ENCODE measurements around the gene NEURL1B. TPM values are rescaled to one million over a fixed set of nuclear protein-coding genes. Genes with fewer than 3 reads are reported as not detected.

The NEURL1B gene
- total and polyA plus RNA-seq, 4 experiments from 2014 or later = 0.02 to 0.20 (median 0.08) TPM; not detected in 1

DNA sequence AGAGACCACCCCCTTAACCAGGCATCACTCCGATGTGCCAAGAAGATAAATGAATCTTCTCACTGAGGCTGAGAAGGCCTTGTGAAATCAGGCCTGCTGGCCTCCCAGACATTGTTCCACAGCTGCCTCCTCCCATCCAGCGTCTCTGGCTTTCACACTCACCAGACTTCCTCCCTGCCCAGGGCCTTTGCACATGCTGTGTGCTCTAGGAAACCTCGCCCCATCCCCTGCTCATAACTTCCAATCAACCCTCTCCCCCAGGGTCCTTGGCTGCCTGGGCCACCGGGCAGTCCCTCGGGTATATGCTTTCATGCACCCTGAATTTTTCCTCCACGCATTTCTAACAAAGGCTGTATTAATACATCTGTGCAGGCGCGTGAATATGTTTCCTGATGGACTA, 71.5 kb downstream of the NEURL1B start:
- H3K36me3 ChIP-seq (ENCODE audit: insufficient read depth, low read length) = no peaks in the 10 kb centered on the region
- no peak for DNase-seq
- ChIA-PET CTCF (ENCODE audit: partially characterized antibody) (interaction anchor here (1.0 to 11.7 kb wide), 17 partner anchors 8 to 249 kb away, joined by 3 to 547 read pairs (median 5); partner anchors contain the start of gene DUSP1), POLR2A (ENCODE audit: partially characterized antibody) (interaction anchor here (2.2 to 4.1 kb wide), 2 partner anchors 52 to 59 kb away, joined by 5 to 86 read pairs; partner anchors contain the start of gene DUSP1)
- Mint-ChIP-seq H3K27me3 (peaks cover 13 to 19% of the 10 kb centered on the region in 2 donors), H3K36me3 (no peaks in the 10 kb centered on the region), H3K9me3 (no peaks in the 10 kb centered on the region), H3K4me3 (no peak overlapping the region), H3K4me1 (peaks cover 15 to 22% (median 17%) of the 10 kb centered on the region in 4 donors), H3K27ac (peak overlapping the region in 2 of 7 donors; percentile 6 to 52)
- no peak overlapping the region for H3K4me3 ChIP-seq (ENCODE audit: low read length in 2 of 2)
- intact Hi-C loops (cut with micrococcal nuclease) = loop anchor here (1.0 to 5.0 kb wide), 5 partner anchors 200 to 492 kb away; partner anchors contain the start of genes BNIP1 and RPL26L1
- H3K27ac ChIP-seq (ENCODE audit: low read depth, low read length) = no peak overlapping the region
- no peaks in the 10 kb centered on the region for H3K27me3 ChIP-seq (ENCODE audit: insufficient read depth, low read length)
- peaks cover 11% of the 10 kb centered on the region for H3K4me1 ChIP-seq (ENCODE audit: insufficient read depth, low read length)
- H3K9me3 ChIP-seq (ENCODE audit: control insufficient read depth in 1 of 2, low read length in 2 of 2) = no peaks in the 10 kb centered on the region

GRCh38 chr5:172713113-172713808, 72.2 kb downstream of the NEURL1B start:
- Histone ChIP-seq H3K27me3 (ENCODE audit: insufficient read depth, low read length) (no peaks in the 10 kb centered on the region), H3K9me3 (ENCODE audit: control insufficient read depth in 1 of 2, low read length in 2 of 2) (no peaks in the 10 kb centered on the region), H3K4me1 (ENCODE audit: insufficient read depth, low read length) (peaks cover 11% of the 10 kb centered on the region), H3K4me3 (ENCODE audit: low read length in 2 of 2) (no peak overlapping the region), H3K27ac (ENCODE audit: low read depth, low read length) (no peak overlapping the region), H3K36me3 (ENCODE audit: insufficient read depth, low read length) (no peaks in the 10 kb centered on the region)
- Mint-ChIP-seq H3K27ac (peak overlapping the region in 3 of 7 donors; percentile 52 to 68 (median 56)), H3K4me1 (peaks cover 15 to 22% (median 17%) of the 10 kb centered on the region in 4 donors), H3K9me3 (no peaks in the 10 kb centered on the region), H3K36me3 (no peaks in the 10 kb centered on the region), H3K4me3 (peak overlapping the region in 1 of 8 donors; percentile 31), H3K27me3 (peaks cover 12 to 18% of the 10 kb centered on the region in 2 donors)
- intact Hi-C loops (cut with micrococcal nuclease) = loop anchor here (1.0 to 5.0 kb wide), 5 partner anchors 199 to 492 kb away; partner anchors contain the start of genes BNIP1 and RPL26L1
- POLR2A ChIA-PET (ENCODE audit: partially characterized antibody) = interaction anchor here (1.3 to 4.1 kb wide), 3 partner anchors 9 to 226 kb away, joined by 3 to 86 read pairs (median 4); partner anchors contain the start of gene DUSP1
- DNase-seq = peak; percentile 57 to 69 (median 61)
- CTCF ChIA-PET (ENCODE audit: partially characterized antibody) = interaction anchor here (0.8 to 11.7 kb wide), 24 partner anchors 9 to 268 kb away, joined by 3 to 547 read pairs (median 5); partner anchors contain the start of genes DUSP1 and RPL26L1

DNA sequence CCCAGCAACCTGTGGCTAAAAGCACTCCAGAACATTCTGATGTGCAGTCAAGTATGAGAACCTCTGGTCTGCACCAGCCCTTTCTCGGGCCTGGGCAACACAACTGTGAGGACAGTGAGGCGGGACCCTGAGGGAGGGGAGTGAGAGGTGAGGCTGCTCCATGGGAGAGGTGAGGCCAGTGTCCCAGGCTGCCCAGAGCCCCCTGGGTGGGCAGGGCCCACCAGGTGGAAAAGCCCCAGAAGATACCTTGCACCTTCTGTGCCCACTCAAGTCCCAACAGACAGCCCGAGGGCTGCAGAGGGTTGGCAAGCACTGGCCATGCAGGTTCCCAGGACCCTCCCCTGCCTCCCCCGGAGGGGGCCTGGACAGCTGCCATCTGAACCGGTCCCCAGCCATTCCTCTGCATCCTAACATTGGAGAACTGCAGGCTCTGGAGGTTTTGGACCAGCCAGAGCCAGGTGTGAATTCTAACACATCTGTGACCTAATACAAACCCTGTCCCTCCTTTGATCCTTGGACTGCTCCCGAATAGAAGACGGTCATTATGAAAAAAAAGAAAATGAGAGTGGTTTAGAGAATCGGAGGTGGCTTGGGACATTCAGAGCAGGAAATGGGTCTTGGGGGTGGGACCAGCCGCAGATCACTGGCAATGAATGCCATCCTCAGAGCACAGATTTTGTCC, 72.9 kb downstream of the NEURL1B start:
- H3K27ac Mint-ChIP-seq = peak overlapping the region in 2 of 7 donors; percentile 0 to 41
- H3K27me3 Mint-ChIP-seq = peaks cover 12 to 13% of the 10 kb centered on the region in 2 donors
- no peaks in the 10 kb centered on the region for H3K9me3 Mint-ChIP-seq
- no peak for DNase-seq
- intact Hi-C loops (cut with micrococcal nuclease) = loop anchor here (1.0 to 5.0 kb wide), 5 partner anchors 198 to 491 kb away; partner anchors contain the start of genes BNIP1 and RPL26L1
- Histone ChIP-seq H3K4me1 (ENCODE audit: insufficient read depth, low read length) (peaks cover 11% of the 10 kb centered on the region), H3K9me3 (ENCODE audit: control insufficient read depth in 1 of 2, low read length in 2 of 2) (no peaks in the 10 kb centered on the region), H3K27me3 (ENCODE audit: insufficient read depth, low read length) (no peaks in the 10 kb centered on the region), H3K36me3 (ENCODE audit: insufficient read depth, low read length) (no peaks in the 10 kb centered on the region), H3K4me3 (ENCODE audit: low read length in 2 of 2) (no peak overlapping the region), H3K27ac (ENCODE audit: low read depth, low read length) (no peak overlapping the region)
- no peaks in the 10 kb centered on the region for H3K36me3 Mint-ChIP-seq
- ChIA-PET POLR2A (ENCODE audit: partially characterized antibody) (interaction anchor here (0.5 to 4.1 kb wide), 11 partner anchors 9 to 343 kb away, joined by 3 to 86 read pairs (median 4); partner anchors contain the start of genes DUSP1 and RPL26L1), CTCF (ENCODE audit: partially characterized antibody) (interaction anchor here (0.8 to 11.7 kb wide), 47 partner anchors 8 to 322 kb away, joined by 3 to 547 read pairs (median 5); partner anchors contain the start of genes DUSP1 and RPL26L1)
- H3K4me3 Mint-ChIP-seq = no peak overlapping the region
- H3K4me1 Mint-ChIP-seq = peaks cover 15 to 22% (median 17%) of the 10 kb centered on the region in 4 donors

- peak; percentile 58 to 69 (median 61) for DNase-seq
- H3K36me3 Mint-ChIP-seq = no peaks in the 10 kb centered on the region
- Histone ChIP-seq H3K4me3 (ENCODE audit: low read length in 2 of 2) (no peak overlapping the region), H3K27me3 (ENCODE audit: insufficient read depth, low read length) (no peaks in the 10 kb centered on the region), H3K4me1 (ENCODE audit: insufficient read depth, low read length) (peaks cover 11% of the 10 kb centered on the region), H3K36me3 (ENCODE audit: insufficient read depth, low read length) (no peaks in the 10 kb centered on the region), H3K27ac (ENCODE audit: low read depth, low read length) (no peak overlapping the region), H3K9me3 (ENCODE audit: control insufficient read depth in 1 of 2, low read length in 2 of 2) (no peaks in the 10 kb centered on the region)
- POLR2A ChIA-PET (ENCODE audit: partially characterized antibody) = interaction anchor here (0.5 to 4.1 kb wide), 14 partner anchors 8 to 464 kb away, joined by 3 to 86 read pairs (median 4); partner anchors contain the start of genes DUSP1 and RPL26L1
- H3K9me3 Mint-ChIP-seq = no peaks in the 10 kb centered on the region
- CTCF ChIA-PET (ENCODE audit: partially characterized antibody) = interaction anchor here (0.7 to 11.7 kb wide), 45 partner anchors 9 to 321 kb away, joined by 3 to 547 read pairs (median 5); partner anchors contain the start of genes DUSP1 and RPL26L1
- intact Hi-C loops (cut with micrococcal nuclease) = loop anchor here (5.0 kb wide), 1 partner anchor 198 kb away; no protein-coding TSS in a partner anchor
- H3K27ac Mint-ChIP-seq = peak overlapping the region in 5 of 7 donors; percentile 0 to 62 (median 41)
- peaks cover 15 to 22% (median 17%) of the 10 kb centered on the region in 4 donors for H3K4me1 Mint-ChIP-seq
- no peak overlapping the region for H3K4me3 Mint-ChIP-seq
- H3K27me3 Mint-ChIP-seq = peaks cover 9 to 13% of the 10 kb centered on the region in 2 donors
These were observed 73.7 kb downstream of the NEURL1B start for GRCh38 chr5:172714491-172715420.

DNA sequence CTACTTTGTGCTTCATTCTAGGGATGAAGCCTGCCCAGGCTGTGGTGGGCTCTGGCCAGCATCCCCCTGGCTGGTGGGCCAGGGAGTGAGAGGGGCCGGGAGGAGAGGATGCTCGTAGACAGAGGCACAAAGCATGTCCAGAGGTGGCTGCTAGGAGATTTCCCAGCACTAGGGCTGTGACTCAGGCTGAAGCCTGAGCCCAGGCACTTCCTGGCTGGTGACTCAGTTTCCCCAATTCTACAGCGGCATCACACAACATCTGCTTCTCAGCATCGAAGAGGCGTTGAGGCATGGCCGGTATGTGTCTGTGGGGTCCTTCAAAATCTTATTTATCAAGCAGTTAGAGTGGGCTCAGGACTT, 74.3 kb downstream of the NEURL1B start:
- Mint-ChIP-seq H3K4me1 (peaks cover 15 to 28% (median 17%) of the 10 kb centered on the region in 4 donors), H3K36me3 (no peaks in the 10 kb centered on the region), H3K9me3 (no peaks in the 10 kb centered on the region), H3K4me3 (no peak overlapping the region), H3K27me3 (peaks cover 8 to 13% of the 10 kb centered on the region in 2 donors), H3K27ac (peak overlapping the region in 4 of 7 donors; percentile 4 to 43 (median 42))
- H3K27me3 ChIP-seq (ENCODE audit: insufficient read depth, low read length) = no peaks in the 10 kb centered on the region
- no peaks in the 10 kb centered on the region for H3K36me3 ChIP-seq (ENCODE audit: insufficient read depth, low read length)
- peaks cover 11% of the 10 kb centered on the region for H3K4me1 ChIP-seq (ENCODE audit: insufficient read depth, low read length)
- intact Hi-C loops (cut with micrococcal nuclease) = no loop called here
- POLR2A ChIA-PET (ENCODE audit: partially characterized antibody) = interaction anchor here (0.6 to 4.1 kb wide), 9 partner anchors 20 to 463 kb away, joined by 3 to 86 read pairs (median 3); partner anchors contain the start of genes DUSP1 and RPL26L1
- CTCF ChIA-PET (ENCODE audit: partially characterized antibody) = interaction anchor here (0.7 to 11.7 kb wide), 38 partner anchors 9 to 320 kb away, joined by 3 to 547 read pairs (median 5); partner anchors contain the start of gene DUSP1
- H3K4me3 ChIP-seq (ENCODE audit: low read length in 2 of 2) = no peak overlapping the region
- no peak overlapping the region for H3K27ac ChIP-seq (ENCODE audit: low read depth, low read length)
- DNase-seq = no peak
- no peaks in the 10 kb centered on the region for H3K9me3 ChIP-seq (ENCODE audit: control insufficient read depth in 1 of 2, low read length in 2 of 2)

All from CD4-positive, alpha-beta memory T cell (primary cell).